Immature natural killer cell (primary cell): Measurements from ENCODE around the gene PGAM2. TPM values are rescaled to one million over a fixed set of nuclear protein-coding genes. Genes with fewer than 3 reads are reported as not detected.
A peak's percentile ranks its signal among the peaks of the same experiment; 100 is the strongest.

Source experiments
- DNase-seq, 3 donors: peaks; one replicate each; pipeline ENCODE4 v3.0.0; 2022; ENCODE audit warnings: mixed read lengths in 1 of 3
- H3K27ac Mint-ChIP-seq, 6 donors: one replicate each; pipeline ENCODE4 v1.8.0; 2020; ENCODE audit warnings: mixed read lengths in 6 of 6, mild to moderate bottlenecking in 5 of 6, inconsistent platforms in 4 of 6, moderate library complexity in 3 of 6
- H3K27me3 Mint-ChIP-seq, 3 donors: one replicate each; pipeline ENCODE4 v1.8.0; 2020 to 2021; ENCODE audit warnings: low read depth in 3 of 3, mild to moderate bottlenecking in 3 of 3, mixed read lengths in 3 of 3, moderate library complexity in 3 of 3, inconsistent platforms in 1 of 3
- H3K36me3 Mint-ChIP-seq, 3 donors: one replicate each; pipeline ENCODE4 v1.8.0; 2020; ENCODE audit warnings: mixed read lengths in 3 of 3, inconsistent platforms in 2 of 3, mild to moderate bottlenecking in 2 of 3
- H3K4me1 Mint-ChIP-seq, 2 donors: one replicate each; pipeline ENCODE4 v1.8.0; 2020; ENCODE audit warnings: inconsistent platforms in 2 of 2, mild to moderate bottlenecking in 2 of 2, mixed read lengths in 2 of 2, moderate library complexity in 1 of 2
- H3K4me3 Mint-ChIP-seq, 5 donors: one replicate each; pipeline ENCODE4 v1.8.0; 2020; ENCODE audit warnings: mild to moderate bottlenecking in 5 of 5, mixed read lengths in 5 of 5, inconsistent platforms in 3 of 5, moderate library complexity in 3 of 5
- H3K9me3 Mint-ChIP-seq, 6 donors: one replicate each; pipeline ENCODE4 v1.8.0; 2020; ENCODE audit warnings: mild to moderate bottlenecking in 6 of 6, mixed read lengths in 6 of 6, inconsistent platforms in 4 of 6, moderate library complexity in 3 of 6
- polyA plus RNA-seq, 3 donors: library from polyadenylated mRNA; unstranded; fragments of 300-500 nt; fragmentation: Illumina TruSeq; gene quantifications; one replicate each; pipeline ENCODE4 v1.2.3, GENCODE V29; 2021

Gene PGAM2
- polyA plus RNA-seq, 3 donors from 2014 or later, result not detected

DNA sequence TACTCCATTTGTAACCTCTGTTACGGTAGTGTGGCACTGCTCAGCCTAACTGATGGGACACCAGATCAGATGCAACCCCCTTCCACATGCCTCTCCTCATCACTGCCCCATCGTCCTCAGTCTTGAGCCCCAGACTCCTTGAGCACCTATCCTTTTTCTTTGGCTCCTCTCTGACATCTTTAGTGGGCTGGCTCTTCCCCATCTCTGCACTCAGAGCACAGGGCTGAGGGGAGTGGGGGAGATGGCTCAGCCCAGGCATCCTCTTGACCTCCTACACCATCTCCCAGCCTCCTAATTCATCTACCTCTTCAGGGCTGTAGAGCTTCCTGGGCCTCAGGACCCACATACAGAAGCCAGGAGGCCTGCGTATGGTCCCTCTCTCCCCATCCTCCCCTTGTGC, 18.4 kb upstream of the PGAM2 start:
- Mint-ChIP-seq H3K4me3 (peak overlapping the region; percentile 71 to 94 (median 87)), H3K4me1 (peaks cover 21 to 29% of the 10 kb centered on the region in 2 donors), H3K27me3 (peaks cover 0 to 5% (median 3%) of the 10 kb centered on the region in 3 donors), H3K36me3 (no peaks in the 10 kb centered on the region), H3K27ac (peak overlapping the region; percentile 11 to 81 (median 76)), H3K9me3 (no peaks in the 10 kb centered on the region)
- no peak for DNase-seq

DNA sequence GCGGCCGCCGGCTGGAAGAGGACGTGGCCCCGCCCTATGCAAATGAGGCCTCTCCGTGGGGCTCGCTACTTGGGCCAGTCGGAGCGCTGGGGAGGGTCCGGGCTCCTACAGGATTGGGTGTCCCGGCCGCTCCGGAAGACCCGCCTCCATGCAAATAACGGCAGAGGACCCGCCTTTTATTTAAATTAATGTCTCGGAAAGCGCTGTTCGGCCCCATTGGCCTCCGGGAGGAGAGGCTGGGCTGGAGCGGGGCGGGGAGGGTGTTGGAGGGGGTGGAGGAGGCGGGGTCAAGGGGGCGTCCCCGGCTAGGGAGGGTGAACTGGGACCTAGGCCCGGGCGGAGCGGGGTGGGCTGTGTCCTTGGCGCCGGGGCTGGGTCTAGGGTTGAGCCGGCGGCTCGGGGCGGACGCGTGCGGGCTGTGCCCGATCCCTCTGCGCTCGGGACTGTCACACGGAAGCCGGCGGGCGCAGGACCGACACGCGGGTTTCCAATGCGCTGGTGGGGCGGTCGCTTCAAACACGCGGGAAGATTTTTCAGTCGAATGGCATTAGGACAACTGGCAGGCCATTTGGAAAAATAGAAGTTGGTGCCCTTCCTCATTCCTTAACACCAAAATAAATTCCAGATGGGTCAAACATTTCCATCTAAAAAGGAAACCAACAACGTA, 17.3 kb upstream of the PGAM2 start:
- peaks cover 0 to 8% (median 4%) of the 10 kb centered on the region in 3 donors for H3K36me3 Mint-ChIP-seq
- DNase-seq, result peak; percentile 98 to 99 (median 99)
- H3K4me1 Mint-ChIP-seq, result peaks cover 29 to 40% of the 10 kb centered on the region in 2 donors
- peak overlapping the region; percentile 74 to 89 (median 80) for H3K27ac Mint-ChIP-seq
- peak overlapping the region; percentile 87 to 94 (median 90) for H3K4me3 Mint-ChIP-seq
- H3K27me3 Mint-ChIP-seq, result peaks cover 0 to 4% (median 3%) of the 10 kb centered on the region in 3 donors
- H3K9me3 Mint-ChIP-seq, result no peaks in the 10 kb centered on the region

DNA sequence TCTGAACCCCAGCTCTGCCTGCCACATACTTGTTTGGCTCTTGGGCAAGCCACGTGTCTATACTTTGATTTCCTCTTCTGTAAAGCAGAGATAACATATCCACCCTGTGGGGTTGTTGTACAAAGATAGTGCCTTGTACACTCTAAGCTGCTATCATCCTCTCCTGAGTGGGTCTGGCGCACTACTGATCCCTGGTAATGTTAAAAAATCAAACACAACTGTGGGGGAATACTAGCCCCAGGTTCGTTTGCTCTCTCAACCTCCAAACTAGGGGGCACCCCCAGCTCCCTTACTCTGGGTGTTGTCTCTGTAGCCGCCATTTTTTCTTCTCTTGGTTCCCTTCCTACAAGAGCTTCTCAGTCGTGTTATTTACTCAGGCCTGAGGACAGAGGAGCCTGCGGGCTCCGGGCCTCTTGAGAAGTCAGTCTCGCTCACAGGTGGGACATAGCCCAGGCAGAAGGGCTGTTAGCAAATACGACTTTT, 15.9 kb upstream of the PGAM2 start:
- Mint-ChIP-seq H3K9me3 (no peaks in the 10 kb centered on the region), H3K4me3 (peak overlapping the region; percentile 87 to 94 (median 90)), H3K4me1 (peaks cover 33 to 49% of the 10 kb centered on the region in 2 donors), H3K27ac (peak overlapping the region; percentile 76 to 93 (median 90)), H3K36me3 (peaks cover 0 to 21% (median 8%) of the 10 kb centered on the region in 3 donors), H3K27me3 (peaks cover 0 to 6% (median 5%) of the 10 kb centered on the region in 3 donors)
- no peak for DNase-seq

DNA sequence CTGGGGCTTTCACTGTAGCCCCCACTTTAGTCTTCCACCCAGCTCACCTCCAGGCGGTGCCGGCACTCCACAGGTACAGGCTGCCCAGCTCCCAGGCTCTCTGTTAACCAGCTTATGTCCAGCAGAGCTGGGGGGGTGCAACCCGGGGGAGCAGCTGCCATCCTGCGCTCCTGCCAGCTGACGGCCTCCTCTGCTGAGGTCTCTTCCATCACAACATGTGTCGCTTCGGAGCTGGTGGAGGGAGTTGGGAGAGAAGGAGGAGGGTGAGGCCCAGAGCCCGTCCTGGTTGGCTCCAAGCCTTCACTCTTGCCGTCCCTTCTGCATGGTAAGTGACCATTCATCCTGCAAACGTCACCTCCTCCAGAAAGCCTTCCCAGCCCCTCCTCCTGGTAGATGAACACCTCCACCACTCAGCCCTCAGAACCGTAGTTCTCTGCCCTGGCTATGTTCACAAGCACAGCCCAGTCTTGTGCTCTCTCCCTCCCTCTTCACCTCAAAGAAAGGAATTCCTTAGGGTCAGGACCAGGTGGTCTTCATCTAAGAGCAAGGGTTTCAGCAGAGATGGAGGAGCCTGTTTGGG, 15.4 kb upstream of the PGAM2 start:
- H3K27me3 Mint-ChIP-seq, result peaks cover under 1 to 6% (median 5%) of the 10 kb centered on the region in 3 donors
- peaks cover 34 to 49% of the 10 kb centered on the region in 2 donors for H3K4me1 Mint-ChIP-seq
- no peaks in the 10 kb centered on the region for H3K9me3 Mint-ChIP-seq
- DNase-seq, result no peak
- peak overlapping the region; percentile 76 to 93 (median 90) for H3K27ac Mint-ChIP-seq
- peak overlapping the region; percentile 87 to 94 (median 90) for H3K4me3 Mint-ChIP-seq
- peaks cover 0 to 22% (median 8%) of the 10 kb centered on the region in 3 donors for H3K36me3 Mint-ChIP-seq

DNA sequence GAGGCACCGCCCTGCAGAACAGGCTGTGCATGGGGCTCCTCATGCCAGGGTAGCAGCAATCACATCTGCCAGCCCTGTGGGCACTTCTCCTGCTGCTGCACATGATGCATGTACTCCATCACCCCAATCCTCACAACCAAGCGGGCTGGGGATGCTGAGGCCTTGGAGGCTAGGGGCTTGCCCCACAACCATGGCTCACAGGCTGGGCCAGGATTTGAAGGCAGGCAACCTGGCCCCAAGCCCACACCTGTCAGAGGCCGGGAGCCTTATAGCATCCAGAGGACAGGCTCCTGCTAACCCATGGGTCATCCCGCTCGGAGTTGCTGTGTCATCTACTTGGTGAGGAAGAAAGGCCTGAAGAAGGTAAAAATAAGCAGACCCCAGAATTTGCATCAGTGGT, 14.8 kb upstream of the PGAM2 start:
- peaks cover 37 to 49% of the 10 kb centered on the region in 2 donors for H3K4me1 Mint-ChIP-seq
- H3K27ac Mint-ChIP-seq, result peak overlapping the region in 1 of 6 donors; percentile 40
- peak overlapping the region in 2 of 5 donors; percentile 12 to 35 for H3K4me3 Mint-ChIP-seq
- peaks cover 0 to 22% (median 8%) of the 10 kb centered on the region in 3 donors for H3K36me3 Mint-ChIP-seq
- peaks cover 4 to 6% (median 5%) of the 10 kb centered on the region in 3 donors for H3K27me3 Mint-ChIP-seq
- no peaks in the 10 kb centered on the region for H3K9me3 Mint-ChIP-seq
- no peak for DNase-seq

DNA sequence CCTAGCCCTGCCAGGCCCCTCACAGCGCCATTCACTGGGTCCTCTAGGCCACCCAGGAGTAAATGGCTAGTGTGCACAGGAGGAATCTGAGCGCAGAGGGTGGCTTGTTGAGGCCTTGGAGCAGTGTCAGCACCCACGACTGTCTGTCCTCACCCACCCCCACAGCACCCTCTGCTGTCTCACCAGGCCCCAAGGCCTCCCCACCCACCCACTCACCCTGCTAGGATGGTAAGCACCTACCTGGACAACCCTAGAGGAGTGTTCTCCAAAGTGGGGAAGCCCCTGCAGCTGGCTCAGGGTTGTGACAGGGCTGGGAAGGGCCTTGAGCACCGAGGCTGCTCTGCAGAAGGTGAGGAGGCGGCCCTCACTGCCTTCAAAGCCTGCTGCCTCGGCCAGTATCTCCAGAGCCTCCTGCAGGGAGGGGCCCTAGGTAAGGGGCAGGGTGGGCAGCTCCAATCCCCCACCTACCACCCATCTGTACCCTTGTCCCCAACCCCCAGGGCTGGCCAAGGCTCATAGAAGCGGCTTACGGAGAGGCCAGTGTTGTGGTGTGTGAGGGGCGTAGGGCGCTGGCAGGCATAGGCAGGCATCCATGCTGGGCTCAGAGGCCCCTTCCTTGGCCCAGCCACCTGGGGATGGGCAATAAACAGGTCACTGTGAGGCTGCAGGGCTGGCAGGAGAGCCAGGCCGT, 14.1 kb upstream of the PGAM2 start:
- no peaks in the 10 kb centered on the region for H3K9me3 Mint-ChIP-seq
- H3K27ac Mint-ChIP-seq, result peak overlapping the region in 2 of 6 donors; percentile 31 to 40
- H3K4me3 Mint-ChIP-seq, result peak overlapping the region in 1 of 5 donors; percentile 2
- DNase-seq, result no peak
- peaks cover 0 to 22% (median 8%) of the 10 kb centered on the region in 3 donors for H3K36me3 Mint-ChIP-seq
- peaks cover 39 to 53% of the 10 kb centered on the region in 2 donors for H3K4me1 Mint-ChIP-seq
- peaks cover 4 to 6% (median 5%) of the 10 kb centered on the region in 3 donors for H3K27me3 Mint-ChIP-seq

DNA sequence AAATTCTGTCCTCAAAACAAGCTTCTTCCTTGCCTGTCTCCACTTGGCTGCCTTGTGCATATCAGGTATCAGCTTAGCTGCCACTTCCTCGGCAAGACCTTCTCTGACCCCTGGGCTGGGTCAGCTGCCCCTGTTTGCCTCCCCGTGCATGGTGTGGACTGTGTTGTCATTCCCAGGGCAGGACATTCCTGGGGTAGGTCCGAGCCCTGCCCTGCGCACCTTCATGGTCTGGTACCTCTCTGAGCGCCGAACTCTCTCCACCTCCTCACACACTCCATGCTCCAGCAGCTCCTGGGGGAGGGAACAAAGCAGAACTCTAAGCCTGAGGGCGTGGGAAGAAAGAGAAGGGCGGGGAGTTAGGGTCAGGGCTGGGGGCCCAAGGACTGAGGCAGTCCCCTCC, 13.2 kb upstream of the PGAM2 start:
- peaks cover 0 to 22% (median 8%) of the 10 kb centered on the region in 3 donors for H3K36me3 Mint-ChIP-seq
- H3K4me3 Mint-ChIP-seq, result no peak overlapping the region
- peak overlapping the region; percentile 30 to 93 (median 59) for H3K27ac Mint-ChIP-seq

DNA sequence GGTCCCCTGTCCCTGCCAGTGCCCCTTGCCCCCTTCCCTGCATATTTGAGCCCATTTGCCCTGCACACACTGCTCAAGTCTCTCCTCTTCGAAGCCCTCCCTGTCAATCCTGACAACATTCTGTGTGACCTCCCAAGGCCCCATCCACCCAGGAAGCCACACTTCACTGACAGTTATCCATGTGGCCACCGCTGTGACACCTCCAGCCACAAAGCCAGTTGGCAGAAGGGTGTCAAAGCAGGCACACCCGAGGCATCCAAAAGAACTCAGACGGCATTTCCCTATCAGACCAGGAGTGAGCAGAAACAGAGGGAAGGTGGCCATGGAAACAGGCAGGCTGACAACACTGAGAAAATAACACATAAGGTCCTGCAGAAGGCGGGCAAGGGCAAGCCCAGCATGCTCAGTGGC, 12.3 kb upstream of the PGAM2 start:
- Mint-ChIP-seq H3K4me1 (peaks cover 53 to 58% of the 10 kb centered on the region in 2 donors), H3K9me3 (no peaks in the 10 kb centered on the region), H3K36me3 (peaks cover 0 to 22% (median 8%) of the 10 kb centered on the region in 3 donors), H3K4me3 (peak overlapping the region in 4 of 5 donors; percentile 2 to 69 (median 21)), H3K27ac (peak overlapping the region; percentile 73 to 96 (median 88)), H3K27me3 (peaks cover 5% of the 10 kb centered on the region in 3 donors)
- peak; percentile 37 to 53 (median 45) for DNase-seq

More for the DNA sequence above, 13.2 kb upstream of the PGAM2 start:
- peaks cover 4 to 5% (median 4%) of the 10 kb centered on the region in 3 donors for H3K27me3 Mint-ChIP-seq
- peaks cover 48 to 61% of the 10 kb centered on the region in 2 donors for H3K4me1 Mint-ChIP-seq
- no peaks in the 10 kb centered on the region for H3K9me3 Mint-ChIP-seq
- DNase-seq, result no peak

DNA sequence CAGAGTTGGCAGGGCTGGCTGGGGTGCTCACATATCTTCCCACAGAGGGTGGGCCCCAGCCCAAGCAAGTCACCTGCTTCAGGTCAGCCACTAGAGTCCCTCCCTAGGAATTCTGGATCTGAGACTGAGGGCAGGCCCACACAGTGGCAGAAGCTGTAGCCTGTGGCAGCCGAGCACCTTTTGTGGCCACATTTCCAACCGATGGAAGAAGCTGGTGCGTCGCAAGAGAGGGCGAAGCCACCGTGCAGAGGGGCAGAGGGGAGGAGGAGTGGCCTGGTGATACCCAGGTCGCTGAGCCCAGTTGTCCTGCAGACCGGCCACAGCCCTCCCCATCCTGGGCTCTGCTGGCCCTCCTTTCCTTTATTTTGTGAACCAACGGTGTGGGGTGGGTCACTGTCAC, 11.7 kb upstream of the PGAM2 start:
- DNase-seq, result no peak
- Mint-ChIP-seq H3K9me3 (no peaks in the 10 kb centered on the region), H3K4me3 (peak overlapping the region in 1 of 5 donors; percentile 69), H3K27ac (peak overlapping the region; percentile 73 to 99 (median 91)), H3K27me3 (peaks cover 5% of the 10 kb centered on the region in 3 donors), H3K36me3 (peaks cover 0 to 24% (median 8%) of the 10 kb centered on the region in 3 donors), H3K4me1 (peaks cover 59 to 61% of the 10 kb centered on the region in 2 donors)

DNA sequence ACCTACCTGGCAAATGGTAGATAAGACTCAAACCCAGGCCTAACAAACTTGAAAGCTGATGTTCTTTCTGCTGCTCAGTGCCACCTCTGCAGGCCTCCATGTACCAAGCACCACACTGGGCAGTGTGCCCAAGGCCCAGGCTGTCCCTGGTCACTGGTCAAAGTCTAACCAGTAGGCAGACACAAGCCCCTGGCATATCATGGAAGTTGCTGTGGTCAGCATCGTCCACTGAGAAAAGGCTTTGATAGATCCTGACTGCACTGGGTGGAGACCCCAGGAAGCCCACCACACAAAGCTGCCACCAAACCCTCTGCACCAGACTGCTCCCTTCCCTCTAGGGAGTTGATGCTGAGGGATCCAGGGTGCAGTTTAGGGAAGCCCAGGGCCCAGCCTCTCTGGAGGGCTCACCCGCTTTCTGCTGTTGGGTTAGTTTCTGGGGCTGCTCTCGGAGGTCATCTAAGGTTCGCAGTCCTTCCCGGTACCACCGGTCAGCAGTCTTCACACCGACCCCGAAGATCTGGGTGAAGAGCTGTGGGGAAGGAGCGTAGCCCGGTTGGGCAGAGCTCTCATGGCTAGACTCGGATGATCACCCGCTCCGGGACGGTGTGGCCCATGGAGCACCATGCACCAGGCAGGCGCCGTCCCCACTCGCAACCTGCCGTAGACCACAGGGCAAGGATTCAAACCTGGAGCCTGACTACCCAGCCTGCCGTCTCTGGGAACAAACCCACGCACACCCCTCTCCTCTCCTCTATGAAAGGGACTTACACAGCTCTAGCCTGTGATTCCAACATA, 10.9 kb upstream of the PGAM2 start:
- peaks cover 5 to 7% (median 5%) of the 10 kb centered on the region in 3 donors for H3K27me3 Mint-ChIP-seq
- peaks cover 0 to 25% (median 8%) of the 10 kb centered on the region in 3 donors for H3K36me3 Mint-ChIP-seq
- H3K4me1 Mint-ChIP-seq, result peaks cover 55 to 56% of the 10 kb centered on the region in 2 donors
- H3K9me3 Mint-ChIP-seq, result no peaks in the 10 kb centered on the region
- DNase-seq, result no peak
- H3K4me3 Mint-ChIP-seq, result no peak overlapping the region
- H3K27ac Mint-ChIP-seq, result peak overlapping the region; percentile 92 to 99 (median 94)

DNA sequence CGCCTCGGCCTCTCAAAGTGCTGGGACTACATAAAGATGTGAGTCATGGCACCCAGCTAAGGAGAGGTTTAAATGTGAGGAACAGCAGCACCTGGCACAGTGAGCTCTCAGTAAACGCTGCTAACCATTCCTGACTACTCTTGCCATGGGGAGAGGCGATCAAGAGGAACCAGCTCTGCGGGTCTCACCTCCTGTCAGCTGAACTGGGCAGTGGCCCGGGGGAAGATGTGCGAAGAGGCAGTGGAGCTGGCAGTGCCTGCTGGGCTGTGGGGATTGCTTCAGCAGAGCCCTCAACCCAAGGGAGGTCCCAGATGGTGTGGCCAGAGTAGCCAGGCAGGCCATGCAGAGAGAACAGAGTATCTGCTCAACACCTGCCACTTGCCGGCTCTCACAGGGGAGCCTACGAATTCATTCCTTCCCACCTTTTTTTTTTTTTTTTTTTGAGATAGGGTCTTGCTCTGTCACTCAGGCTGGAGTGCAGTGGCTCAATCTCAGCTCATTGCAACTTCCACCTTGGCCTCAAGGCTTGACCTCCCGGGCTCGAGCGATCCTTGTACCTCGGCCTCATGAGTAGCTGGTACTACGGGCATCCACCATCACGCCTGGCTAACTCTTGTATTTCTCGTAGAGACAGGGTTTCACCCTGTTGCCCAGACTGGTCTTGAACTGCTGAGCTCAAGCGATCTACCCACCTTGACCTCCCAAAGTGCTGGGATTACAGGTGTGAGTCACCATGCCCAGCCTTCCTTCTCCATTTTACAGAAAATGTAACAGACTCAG, 10.1 kb upstream of the PGAM2 start:
- Mint-ChIP-seq H3K36me3 (peaks cover 0 to 25% (median 8%) of the 10 kb centered on the region in 3 donors), H3K27ac (peak overlapping the region; percentile 92 to 99 (median 96)), H3K4me1 (peaks cover 48% of the 10 kb centered on the region in 2 donors), H3K9me3 (no peaks in the 10 kb centered on the region), H3K4me3 (peak overlapping the region in 1 of 5 donors; percentile 10), H3K27me3 (peaks cover 1 to 7% (median 5%) of the 10 kb centered on the region in 3 donors)
- no peak for DNase-seq

DNA sequence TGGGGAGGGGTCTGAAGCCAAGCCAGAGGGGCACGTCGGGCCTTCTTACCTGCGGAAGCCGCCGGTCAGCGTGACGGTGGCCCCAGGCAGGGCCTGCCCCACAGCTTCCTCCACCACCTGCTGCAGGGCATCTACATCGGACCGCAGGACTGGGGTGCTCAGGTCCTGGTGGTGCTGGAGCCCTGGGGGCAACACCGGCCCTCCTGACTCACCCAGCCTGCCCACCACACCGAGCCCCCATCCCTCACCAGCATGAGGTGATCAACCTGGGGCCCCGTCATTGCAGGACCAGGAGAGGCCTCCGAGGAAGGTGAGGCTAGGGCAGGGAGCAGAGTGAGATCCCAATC, 9.0 kb upstream of the PGAM2 start:
- Mint-ChIP-seq H3K4me3 (peak overlapping the region; percentile 48 to 70 (median 61)), H3K27me3 (peaks cover 1 to 7% (median 5%) of the 10 kb centered on the region in 3 donors), H3K4me1 (peaks cover 48% of the 10 kb centered on the region in 2 donors), H3K36me3 (peaks cover 0 to 25% (median 8%) of the 10 kb centered on the region in 3 donors), H3K9me3 (no peaks in the 10 kb centered on the region), H3K27ac (peak overlapping the region; percentile 92 to 99 (median 96))
- DNase-seq, result no peak
